T-helper 2 cell treated with Interferon-gamma antibody and Interleukin-4, amounts not matched to agents 5 μg/mL and 100 μg/mL, for 36 hours (primary cell): Measurements from ENCODE around the gene MYO5A.
"Not testable (repeated sequence)": the region's sequence is repeated elsewhere in the genome, so short reads cannot be mapped to it uniquely, and the experiment has no call there.

ENCODE experiments used
- DNase-seq: peaks from one replicate; pipeline ENCODE4 v3.0.0; 2021; ENCODE audit warnings: low spot score
- H3K27ac Mint-ChIP-seq: one replicate; pipeline ENCODE4 v1.8.0; 2021; ENCODE audit warnings: mild to moderate bottlenecking, mixed read lengths
- H3K27me3 Mint-ChIP-seq: one replicate; pipeline ENCODE4 v1.8.0; 2021; ENCODE audit warnings: low read depth, mixed read lengths
- H3K36me3 Mint-ChIP-seq: one replicate; pipeline ENCODE4 v1.8.0; 2021; ENCODE audit warnings: low read depth, mixed read lengths
- H3K4me1 Mint-ChIP-seq: one replicate; pipeline ENCODE4 v1.8.0; 2021; ENCODE audit warnings: low read depth, mixed read lengths
- H3K4me3 Mint-ChIP-seq: one replicate; pipeline ENCODE4 v1.8.0; 2022; ENCODE audit warnings: mild to moderate bottlenecking, moderate library complexity, mixed read lengths
- H3K9me3 Mint-ChIP-seq: one replicate; pipeline ENCODE4 v1.8.0; 2021; ENCODE audit warnings: mixed read lengths

Gene MYO5A

DNA sequence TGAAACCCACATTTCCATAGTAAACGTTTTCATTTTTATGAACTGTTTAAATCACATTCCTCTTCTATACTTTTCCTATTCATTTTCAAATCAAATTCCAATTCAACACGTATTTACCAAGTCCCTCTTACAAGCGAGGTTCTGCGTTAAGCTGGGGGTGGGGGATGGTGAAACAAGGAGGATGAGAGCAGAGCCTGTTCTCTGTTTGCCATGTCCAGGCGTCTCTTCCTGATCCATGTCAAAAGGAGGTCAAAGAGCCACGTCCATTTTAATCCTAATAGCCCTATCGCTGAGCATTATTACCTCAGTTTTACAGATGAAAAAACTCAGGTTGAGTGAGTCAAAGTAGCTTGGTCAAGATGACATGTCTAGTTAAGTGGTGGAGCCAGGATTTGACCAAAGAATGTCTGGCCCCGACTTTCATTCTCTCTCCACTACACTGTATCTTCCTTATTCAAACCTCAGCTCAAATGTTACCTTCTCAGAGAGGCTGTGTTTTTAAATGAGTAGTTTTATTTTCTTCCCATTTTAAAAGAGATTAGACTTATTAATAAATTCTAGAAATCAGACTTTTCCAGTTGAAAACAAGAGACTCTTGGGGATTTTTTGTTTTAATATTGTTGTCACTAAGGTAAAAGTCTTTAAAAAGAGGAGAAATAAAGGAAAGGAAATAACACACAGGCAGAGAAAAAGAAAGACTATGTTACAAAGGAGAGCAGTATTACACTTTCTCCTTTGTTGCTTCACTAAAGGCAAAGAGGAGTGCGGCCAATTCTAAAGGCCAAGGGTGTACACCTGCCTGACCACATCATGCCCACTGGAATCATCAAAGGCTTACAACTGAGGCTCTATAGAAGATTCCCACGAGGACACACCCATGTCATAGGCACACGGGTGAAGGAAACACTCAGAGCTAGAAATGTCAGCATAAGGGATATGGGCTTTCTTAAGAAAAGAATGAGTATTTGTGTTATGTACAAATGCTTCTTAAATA is 42.4 kb downstream of the MYO5A start:
- Mint-ChIP-seq H3K4me1 (peaks cover 66% of the 10 kb centered on the region), H3K4me3 (peak overlapping the region; percentile 10), H3K9me3 (peaks cover 3% of the 10 kb centered on the region), H3K27me3 (no peaks in the 10 kb centered on the region), H3K36me3 (peaks cover 12% of the 10 kb centered on the region), H3K27ac (peak overlapping the region; percentile 1)
- DNase-seq: no peak

DNA sequence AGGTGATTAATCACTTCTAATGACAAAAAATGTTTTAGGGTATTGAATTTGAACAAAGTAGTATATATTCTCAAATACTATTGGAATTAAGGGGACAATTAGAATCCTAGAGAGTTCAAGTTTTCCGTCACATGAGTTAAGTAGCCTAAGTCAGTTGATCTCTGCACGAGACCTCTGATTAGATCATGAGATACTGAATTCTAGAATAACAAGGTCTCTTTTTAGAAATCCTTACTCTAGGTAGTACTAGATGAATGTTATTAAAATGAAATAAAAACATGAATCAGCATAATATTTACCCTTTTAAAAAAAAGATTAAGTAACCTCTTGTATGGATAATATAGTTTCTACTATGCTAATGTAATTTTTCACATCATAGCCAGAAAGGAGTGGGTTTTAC is 43.4 kb downstream of the MYO5A start:
- Mint-ChIP-seq H3K4me3 (no peak overlapping the region), H3K4me1 (peaks cover 75% of the 10 kb centered on the region), H3K27ac (no peak overlapping the region), H3K36me3 (peaks cover 10% of the 10 kb centered on the region), H3K27me3 (no peaks in the 10 kb centered on the region), H3K9me3 (peaks cover 3% of the 10 kb centered on the region)
- no peak for DNase-seq

DNA sequence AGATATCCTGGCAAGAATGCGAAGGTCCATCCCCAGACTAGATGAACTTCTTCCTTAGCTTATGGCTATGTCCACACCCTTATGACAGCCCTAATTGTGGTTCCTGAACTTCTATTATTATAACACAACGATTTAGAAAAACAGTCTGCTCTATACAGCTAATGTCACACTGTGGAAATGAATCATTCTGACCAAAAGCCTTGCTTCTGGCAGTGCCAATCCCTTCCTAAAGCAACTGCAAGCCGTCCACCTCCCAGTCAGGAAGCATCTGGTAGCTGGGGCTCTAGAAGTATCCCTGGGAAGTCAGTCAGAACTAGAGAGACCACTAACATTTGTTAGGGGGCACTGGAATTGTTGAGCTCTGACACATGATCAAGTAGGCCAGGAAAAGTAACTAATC is 45.0 kb downstream of the MYO5A start:
- H3K9me3 Mint-ChIP-seq: no peaks in the 10 kb centered on the region
- peaks cover 70% of the 10 kb centered on the region for H3K4me1 Mint-ChIP-seq
- peak overlapping the region; percentile 73 for H3K27ac Mint-ChIP-seq
- no peaks in the 10 kb centered on the region for H3K27me3 Mint-ChIP-seq
- H3K36me3 Mint-ChIP-seq: peaks cover 9% of the 10 kb centered on the region
- no peak overlapping the region for H3K4me3 Mint-ChIP-seq
- DNase-seq: peak; percentile 22

DNA sequence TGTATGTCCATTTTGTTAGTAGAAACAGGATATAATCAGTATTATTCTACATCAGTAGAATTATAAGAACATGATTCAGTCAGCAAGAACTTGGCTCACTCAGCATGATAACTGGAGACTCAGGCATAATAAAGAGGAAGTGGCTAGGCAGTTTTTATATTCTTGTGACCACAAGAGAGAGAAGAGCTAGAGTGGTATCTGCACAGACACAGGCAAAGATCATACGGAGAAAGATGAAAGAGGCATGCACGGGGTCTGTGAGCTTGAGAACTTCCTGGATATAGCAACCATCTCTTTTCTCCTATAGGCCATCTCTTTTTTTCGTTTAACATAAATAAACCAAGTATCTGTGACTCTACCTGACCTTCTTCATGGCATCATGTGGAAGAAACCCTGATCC is 46.8 kb downstream of the MYO5A start:
- peak; percentile 48 for DNase-seq
- Mint-ChIP-seq H3K9me3 (no peaks in the 10 kb centered on the region), H3K4me3 (peak overlapping the region; percentile 77), H3K27me3 (no peaks in the 10 kb centered on the region), H3K36me3 (peaks cover 16% of the 10 kb centered on the region), H3K4me1 (peaks cover 59% of the 10 kb centered on the region), H3K27ac (peak overlapping the region; percentile 86)

DNA sequence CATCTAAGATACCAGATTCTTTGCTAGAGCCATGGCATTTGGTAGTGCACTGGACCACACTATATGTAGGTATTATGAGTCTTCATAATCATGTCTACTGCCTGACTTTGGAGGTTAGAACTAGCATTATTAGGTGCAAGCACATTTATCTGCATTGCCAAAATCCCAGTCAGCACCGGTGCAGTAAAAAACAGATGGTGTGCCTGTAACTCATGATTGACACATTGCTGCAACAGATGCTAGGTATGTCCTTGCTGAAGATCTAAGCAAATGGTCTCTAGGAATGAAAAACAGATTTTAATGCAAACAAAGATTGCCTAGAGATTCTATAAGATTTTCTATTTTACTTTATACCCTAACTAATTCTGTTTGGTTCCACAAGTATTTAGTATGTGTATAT is 47.7 kb downstream of the MYO5A start:
- peak overlapping the region; percentile 77 for H3K4me3 Mint-ChIP-seq
- peaks cover 53% of the 10 kb centered on the region for H3K4me1 Mint-ChIP-seq
- H3K27ac Mint-ChIP-seq: peak overlapping the region; percentile 86
- no peak for DNase-seq
- H3K27me3 Mint-ChIP-seq: peaks cover 1% of the 10 kb centered on the region
- H3K9me3 Mint-ChIP-seq: no peaks in the 10 kb centered on the region
- H3K36me3 Mint-ChIP-seq: peaks cover 17% of the 10 kb centered on the region

GRCh38 chr15:52466716-52467115 is 62.0 kb downstream of the MYO5A start:
- Mint-ChIP-seq H3K4me1 (peaks cover 43% of the 10 kb centered on the region), H3K27ac (peak overlapping the region; percentile 23), H3K27me3 (no peaks in the 10 kb centered on the region), H3K9me3 (no peaks in the 10 kb centered on the region), H3K36me3 (peaks cover 3% of the 10 kb centered on the region), H3K4me3 (no peak overlapping the region)
- no peak for DNase-seq

- Mint-ChIP-seq H3K27me3 (no peaks in the 10 kb centered on the region), H3K9me3 (no peaks in the 10 kb centered on the region), H3K4me3 (peak overlapping the region; percentile 30), H3K27ac (peak overlapping the region; percentile 6), H3K4me1 (peaks cover 43% of the 10 kb centered on the region), H3K36me3 (peaks cover 3% of the 10 kb centered on the region)
- DNase-seq: peak; percentile 70
These were observed 62.5 kb downstream of the MYO5A start for GRCh38 chr15:52466134-52466701.

DNA sequence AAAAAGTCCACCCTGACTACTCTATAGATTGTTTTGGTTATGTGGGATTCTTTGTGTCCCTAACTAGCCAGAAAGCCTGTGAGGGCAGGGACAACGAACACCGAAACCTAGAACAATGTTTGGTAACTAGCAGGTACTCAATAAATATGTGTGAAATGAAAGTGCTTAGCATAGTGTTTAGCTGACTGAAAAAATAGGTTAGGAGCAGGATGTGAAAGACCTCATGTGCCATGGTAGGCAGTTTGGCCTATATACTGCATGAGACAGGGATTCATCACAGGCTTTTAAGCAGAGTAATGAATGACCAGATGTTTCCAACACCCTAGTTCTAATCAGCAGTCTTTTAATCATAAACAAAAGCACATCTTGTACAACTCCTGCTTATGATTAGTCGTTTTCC is 64.2 kb downstream of the MYO5A start:
- Mint-ChIP-seq H3K27ac (peak overlapping the region; percentile 86), H3K36me3 (peaks cover 5% of the 10 kb centered on the region), H3K4me1 (peaks cover 39% of the 10 kb centered on the region), H3K9me3 (no peaks in the 10 kb centered on the region), H3K4me3 (peak overlapping the region; percentile 73), H3K27me3 (no peaks in the 10 kb centered on the region)
- DNase-seq: peak; percentile 29

DNA sequence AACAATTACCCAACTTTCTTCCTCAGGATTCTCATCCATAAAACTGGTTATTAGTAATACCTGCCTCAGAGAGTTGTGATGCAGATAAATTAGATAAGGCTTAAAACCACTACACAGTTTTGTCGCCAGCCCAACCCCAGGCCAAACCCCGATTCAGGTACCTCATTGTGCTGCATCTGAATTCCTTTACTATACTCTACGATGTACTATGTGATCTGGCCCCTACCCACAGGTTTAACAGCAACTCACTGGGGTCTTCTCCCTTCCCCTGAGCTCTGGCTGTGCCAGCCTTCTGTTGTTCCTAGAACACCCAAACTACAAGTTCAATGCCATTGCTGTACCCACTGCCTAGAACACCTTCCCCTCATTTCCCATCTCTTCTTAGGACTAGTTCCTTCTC is 64.6 kb downstream of the MYO5A start:
- Mint-ChIP-seq H3K4me3 (peak overlapping the region; percentile 73), H3K4me1 (peaks cover 38% of the 10 kb centered on the region), H3K27me3 (no peaks in the 10 kb centered on the region), H3K9me3 (no peaks in the 10 kb centered on the region), H3K36me3 (peaks cover 5% of the 10 kb centered on the region), H3K27ac (peak overlapping the region; percentile 86)
- DNase-seq: no peak

GRCh38 chr15:52463638-52464037 is 65.0 kb downstream of the MYO5A start:
- Mint-ChIP-seq H3K4me1 (peaks cover 38% of the 10 kb centered on the region), H3K9me3 (no peaks in the 10 kb centered on the region), H3K4me3 (peak overlapping the region; percentile 73), H3K27me3 (no peaks in the 10 kb centered on the region), H3K27ac (no peak overlapping the region), H3K36me3 (peaks cover 5% of the 10 kb centered on the region)
- DNase-seq: no peak

DNA sequence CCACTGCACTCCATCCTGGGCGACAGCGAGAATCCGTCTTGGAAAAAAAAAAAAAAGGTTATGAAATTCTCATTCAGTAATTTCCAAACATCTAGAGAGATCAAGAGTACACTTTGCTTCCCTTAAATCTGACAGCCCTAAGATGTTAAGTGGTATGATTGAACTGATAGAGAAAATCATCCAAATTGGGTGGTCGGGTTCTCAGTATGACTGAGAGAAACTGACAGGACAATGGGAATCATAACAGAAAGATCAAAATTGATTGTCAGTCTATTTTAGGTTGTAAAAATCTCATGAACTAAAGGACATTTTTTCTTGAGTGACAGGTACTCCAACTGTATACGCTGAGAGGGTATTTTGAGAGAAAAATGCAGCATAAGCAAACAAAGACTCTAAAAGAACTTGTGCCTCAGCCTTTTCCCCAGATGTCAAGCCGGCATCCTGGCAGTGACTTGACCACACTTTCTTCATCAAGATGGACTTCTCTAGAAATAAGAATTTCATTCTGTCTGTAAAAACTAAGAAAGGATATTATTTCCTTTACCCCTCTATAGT is 65.8 kb downstream of the MYO5A start:
- H3K4me1 Mint-ChIP-seq: peaks cover 38% of the 10 kb centered on the region
- H3K27ac Mint-ChIP-seq: no peak overlapping the region

GRCh38 chr15:52459701-52460100 is 69.0 kb downstream of the MYO5A start:
- H3K4me1 Mint-ChIP-seq: peaks cover 22% of the 10 kb centered on the region
- peaks cover 16% of the 10 kb centered on the region for H3K36me3 Mint-ChIP-seq
- not testable (repeated sequence) for H3K27ac Mint-ChIP-seq, H3K4me3 Mint-ChIP-seq, H3K27me3 Mint-ChIP-seq, DNase-seq
- H3K9me3 Mint-ChIP-seq: peaks cover 18% of the 10 kb centered on the region

More for the DNA sequence above, 65.8 kb downstream of the MYO5A start:
- Mint-ChIP-seq H3K27me3 (no peaks in the 10 kb centered on the region), H3K4me3 (no peak overlapping the region), H3K36me3 (peaks cover 5% of the 10 kb centered on the region), H3K9me3 (no peaks in the 10 kb centered on the region)
- no peak for DNase-seq

GRCh38 chr15:52459265-52459664 is 69.4 kb downstream of the MYO5A start:
- peaks cover 19% of the 10 kb centered on the region for H3K4me1 Mint-ChIP-seq
- not testable (repeated sequence) for H3K27me3 Mint-ChIP-seq, H3K4me3 Mint-ChIP-seq, DNase-seq, H3K27ac Mint-ChIP-seq
- peaks cover 19% of the 10 kb centered on the region for H3K36me3 Mint-ChIP-seq
- H3K9me3 Mint-ChIP-seq: peaks cover 23% of the 10 kb centered on the region
